ENCODE results near the gene YIF1A. TPM values are rescaled to one million over a fixed set of nuclear protein-coding genes. Genes with fewer than 3 reads are reported as not detected.
"Not testable (repeated sequence)": the region's sequence is repeated elsewhere in the genome, so short reads cannot be mapped to it uniquely, and the experiment has no call there.

YIF1A gene
- total RNA-seq, 1 donor from 2014 or later, result 32.4 TPM

DNA sequence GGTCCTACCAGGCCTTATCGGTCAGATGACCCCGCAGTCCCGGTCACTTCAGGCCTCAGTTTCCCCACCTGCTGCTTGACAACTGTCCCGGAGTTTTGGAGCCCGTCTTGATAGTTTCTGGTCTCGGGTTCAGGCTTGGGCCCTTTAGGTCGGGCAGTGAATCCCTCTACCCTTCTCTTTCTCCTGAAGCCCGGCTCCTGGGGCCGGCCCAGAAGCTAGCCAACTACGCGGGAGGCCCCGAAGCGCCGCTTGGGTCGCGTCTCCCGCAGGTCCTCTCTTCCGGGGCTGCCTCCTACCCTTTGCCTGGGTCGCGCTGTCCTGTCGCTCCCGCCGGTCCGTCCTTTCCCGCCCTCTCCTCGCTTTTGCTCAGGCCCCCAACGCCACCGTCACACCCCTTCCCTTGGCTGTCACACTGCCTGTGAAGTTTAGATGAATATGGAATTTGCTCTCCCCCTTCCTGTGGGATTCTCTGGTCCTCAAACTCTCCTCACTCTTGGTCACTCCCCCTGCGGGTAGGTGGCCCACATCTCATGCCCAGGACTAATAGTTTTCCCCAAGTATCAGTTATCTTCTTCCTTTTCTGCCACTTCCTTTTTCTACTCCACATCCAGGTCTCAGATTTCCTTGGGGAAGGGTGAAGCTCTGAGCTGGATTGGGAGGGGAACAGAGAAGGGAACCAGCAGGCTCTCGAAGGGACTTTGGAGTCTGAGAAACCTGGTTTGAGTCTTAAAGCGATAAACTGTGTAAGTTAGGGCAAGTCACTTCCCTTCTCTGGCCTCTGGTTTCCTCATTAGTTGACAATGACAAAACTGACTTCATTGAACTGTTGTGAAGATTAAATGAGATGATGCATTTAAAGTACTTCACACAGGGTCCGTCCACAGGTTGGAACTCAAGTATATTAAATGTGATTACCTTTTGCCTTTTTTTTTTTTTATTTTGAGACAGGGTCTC, 19.7 kb downstream of the YIF1A start:
- no peak for DNase-seq

DNA sequence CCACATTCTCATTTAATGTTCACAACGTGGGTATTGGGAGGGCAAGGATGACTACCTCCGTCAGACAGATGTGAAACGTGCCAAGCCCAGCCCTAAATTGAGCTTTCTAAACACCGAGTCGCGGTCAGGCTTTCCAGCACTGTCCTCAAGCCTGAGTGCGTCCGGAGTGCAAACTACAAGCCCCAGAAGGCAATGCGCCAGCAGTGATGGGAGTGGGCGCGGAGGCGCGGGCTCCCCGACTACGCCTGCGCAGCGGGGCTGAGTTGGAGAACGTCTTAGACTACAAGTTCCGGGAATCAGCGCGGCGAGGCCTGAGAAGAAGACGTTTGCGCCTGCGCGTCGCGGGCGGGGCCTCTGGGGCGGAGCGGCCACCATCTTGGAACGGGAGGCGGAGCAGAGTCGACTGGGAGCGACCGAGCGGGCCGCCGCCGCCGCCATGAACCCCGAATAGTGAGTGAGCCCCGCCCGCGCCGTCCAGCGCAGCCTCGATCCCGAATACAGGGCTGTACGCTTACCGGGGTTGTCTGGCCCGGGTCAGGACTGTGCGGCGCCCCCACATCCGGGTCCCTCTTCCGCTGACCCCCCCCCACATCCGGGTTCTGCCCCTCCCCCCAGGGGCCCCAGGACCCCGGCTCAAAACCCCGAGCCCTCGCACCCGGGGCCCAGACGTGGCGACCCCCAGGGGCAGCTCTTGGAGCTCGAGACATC, 20.5 kb downstream of the YIF1A start, which contains the start of gene RAB1B:
Gene RAB1B (plus strand): TSS at position 396 of the 708 bp plus-strand sequence. CDS start 41 bp downstream, at position 437.
- peak; percentile 98 for DNase-seq

DNA sequence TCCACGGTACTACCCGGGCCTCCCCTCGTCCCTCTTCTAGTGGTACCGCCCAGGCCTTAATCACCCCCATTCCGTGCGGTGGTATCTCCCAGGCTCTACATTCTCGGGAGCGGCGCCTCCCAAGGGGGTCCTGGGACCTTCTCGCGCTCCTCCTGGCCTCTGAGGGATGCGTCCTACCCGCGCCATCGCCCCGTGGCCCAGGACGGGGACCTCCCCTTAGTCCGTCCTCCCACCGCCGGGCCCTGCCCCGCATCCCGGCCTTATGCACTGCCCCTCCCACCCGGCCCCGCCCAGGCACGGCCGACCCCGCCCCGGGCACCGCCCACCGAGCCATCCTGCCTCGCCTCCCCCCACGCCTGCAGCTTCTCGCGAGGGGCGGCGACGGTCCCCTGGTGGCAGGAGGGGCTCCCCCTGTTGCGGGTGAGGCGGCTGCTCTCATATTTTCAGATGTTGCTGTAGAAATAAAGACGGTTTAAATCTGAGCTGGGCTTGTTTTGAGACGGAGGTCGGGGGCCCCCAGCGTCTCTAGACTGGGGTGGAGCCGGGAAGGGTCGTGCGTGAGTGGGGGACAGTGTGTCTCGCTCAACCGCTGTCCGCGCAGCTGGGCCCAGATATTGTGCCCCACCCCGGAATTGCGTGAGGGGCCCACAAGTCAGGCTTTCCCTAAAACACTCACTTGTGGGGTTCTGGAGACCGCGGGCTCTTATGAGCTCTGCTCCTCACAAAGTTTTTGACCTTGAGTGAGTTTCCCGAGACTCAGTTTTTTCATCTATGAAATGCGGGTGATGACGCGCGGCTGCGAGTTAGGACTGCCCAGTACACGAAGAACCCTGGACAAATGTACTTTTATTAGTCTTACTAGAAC, 21.3 kb downstream of the YIF1A start:
- DNase-seq, result peak; percentile 70

DNA sequence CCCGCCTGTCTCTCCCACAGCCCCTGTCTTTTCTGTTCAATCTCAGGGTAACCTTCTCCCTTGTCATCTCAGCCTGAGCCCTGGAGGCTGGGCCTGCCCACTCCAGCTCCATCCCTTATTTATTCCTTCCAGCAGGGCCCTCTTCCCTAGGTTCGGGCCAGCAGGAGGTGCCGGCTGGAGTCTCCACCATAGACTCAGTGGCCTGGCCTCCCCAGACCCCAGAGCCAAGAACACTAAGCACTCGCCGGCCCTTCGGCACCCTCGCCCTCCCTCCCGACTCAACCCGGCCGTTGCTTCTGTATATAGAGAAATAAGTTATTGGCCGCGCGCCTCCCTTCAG, 21.9 kb downstream of the YIF1A start:
- no peak for DNase-seq

DNA sequence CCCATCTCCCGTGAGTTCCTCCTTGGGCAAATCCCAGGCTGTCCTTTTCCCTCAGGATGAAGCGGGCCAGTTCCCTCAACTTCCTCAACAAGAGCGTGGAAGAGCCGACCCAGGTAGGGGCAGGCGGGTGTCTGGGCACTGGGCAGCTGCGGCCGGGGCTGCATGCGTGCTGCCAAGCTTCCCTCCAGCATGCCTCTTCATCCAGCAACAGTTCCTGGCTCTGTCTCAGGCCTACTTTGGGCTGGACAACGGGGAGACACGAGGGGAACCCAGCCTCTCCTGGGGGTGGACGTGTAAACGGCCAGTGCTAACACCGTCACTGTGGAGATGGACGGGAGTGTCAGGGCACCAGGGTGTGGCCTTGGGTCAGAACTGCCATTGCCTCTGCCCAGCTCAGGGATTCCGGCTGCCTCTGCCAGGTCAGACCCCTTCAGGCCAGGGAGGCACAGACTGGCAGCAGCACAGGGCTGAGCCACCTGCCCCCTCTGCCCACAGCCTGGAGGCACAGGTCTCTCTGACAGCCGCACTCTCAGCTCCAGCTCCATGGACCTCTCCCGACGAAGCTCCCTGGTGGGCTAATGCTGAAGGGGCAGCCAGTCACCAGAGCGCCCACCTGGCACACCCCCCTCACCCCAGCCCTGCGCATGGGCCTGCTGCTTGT, 22.4 kb downstream of the YIF1A start:
- no peak for DNase-seq

DNA sequence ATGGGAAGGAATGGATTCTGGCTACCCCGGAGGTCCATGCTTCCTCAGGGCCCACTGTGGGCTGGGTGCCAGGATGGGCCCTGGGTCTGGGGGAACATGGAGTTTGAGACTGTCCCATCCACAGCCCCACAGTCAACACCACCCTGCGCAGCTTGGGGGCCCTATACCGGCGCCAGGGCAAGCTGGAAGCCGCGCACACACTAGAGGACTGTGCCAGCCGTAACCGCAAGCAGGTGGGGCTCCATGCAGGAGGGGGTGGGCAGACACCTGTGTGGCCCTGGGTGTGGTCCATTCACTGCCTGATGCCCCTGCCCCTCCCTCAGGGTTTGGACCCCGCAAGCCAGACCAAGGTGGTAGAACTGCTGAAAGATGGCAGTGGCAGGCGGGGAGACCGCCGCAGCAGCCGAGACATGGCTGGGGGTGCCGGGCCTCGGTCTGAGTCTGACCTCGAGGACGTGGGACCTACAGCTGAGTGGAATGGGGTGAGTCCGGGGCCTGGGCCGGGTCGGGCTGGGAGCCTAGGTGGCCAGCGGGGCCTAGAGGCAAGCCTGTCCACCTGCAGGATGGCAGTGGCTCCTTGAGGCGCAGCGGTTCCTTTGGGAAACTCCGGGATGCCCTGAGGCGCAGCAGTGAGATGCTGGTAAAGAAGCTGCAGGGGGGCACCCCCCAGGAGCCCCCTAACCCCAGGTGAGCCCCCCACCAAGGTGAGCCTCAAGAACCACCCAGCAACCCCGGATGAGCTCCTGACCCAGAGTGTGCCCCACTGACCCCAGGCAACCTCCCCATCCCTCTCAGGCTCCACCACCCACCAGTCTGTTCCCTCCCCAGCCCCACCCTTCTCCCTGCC, 23.2 kb downstream of the YIF1A start:
- no peak for DNase-seq

DNA sequence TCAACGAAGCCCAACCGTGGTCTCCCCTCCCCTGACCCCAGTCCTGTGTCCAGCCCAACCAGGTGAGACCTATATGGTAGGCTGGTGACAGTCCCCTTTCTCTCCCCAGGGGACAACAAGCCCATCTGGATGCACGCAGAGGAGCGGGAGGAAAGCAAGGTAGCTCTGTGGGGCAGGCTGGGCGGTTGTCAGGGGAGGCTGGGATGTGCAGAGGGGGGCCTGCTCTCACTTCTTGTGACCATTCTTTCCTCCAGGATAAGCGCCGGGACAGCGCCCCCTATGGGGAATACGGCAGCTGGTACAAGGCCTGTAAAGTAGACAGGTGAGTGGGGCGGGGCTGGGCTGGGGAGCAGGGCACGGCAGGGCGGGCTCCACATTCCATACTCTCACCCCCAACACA, 24.0 kb downstream of the YIF1A start:
- no peak for DNase-seq

DNA sequence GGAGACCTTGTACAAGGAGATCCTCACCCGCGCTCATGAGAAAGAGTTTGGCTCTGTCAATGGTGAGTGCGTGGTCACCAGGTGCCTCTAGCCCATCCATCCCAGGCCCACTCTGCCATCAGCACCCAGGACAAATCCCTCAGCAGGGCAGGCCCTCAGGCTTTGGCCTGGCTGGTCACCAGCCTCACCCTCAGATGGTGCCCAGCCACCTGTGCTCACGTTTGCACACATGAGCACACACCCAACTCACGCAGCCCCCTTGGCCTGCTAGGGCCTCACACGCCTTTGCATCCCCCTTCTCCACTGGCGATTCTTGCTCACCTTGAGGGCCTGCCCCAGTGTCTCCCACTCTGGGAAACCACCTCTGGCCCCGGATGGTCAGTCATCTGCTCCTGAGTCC, 24.6 kb downstream of the YIF1A start:
- no peak for DNase-seq

DNA sequence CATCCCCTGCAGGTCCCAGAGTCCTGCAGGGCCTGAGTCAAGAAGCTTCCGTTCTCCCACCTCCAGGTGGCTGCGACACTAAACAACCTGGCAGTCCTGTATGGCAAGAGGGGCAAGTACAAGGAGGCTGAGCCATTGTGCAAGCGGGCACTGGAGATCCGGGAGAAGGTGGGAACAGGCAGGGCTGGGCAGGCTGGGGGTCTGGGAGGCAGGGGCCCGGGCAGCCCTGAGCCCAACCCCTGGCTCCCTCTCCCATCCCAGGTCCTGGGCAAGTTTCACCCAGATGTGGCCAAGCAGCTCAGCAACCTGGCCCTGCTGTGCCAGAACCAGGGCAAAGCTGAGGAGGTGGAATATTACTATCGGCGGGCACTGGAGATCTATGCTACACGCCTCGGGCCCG, 25.2 kb downstream of the YIF1A start:
- DNase-seq, result no peak

DNA sequence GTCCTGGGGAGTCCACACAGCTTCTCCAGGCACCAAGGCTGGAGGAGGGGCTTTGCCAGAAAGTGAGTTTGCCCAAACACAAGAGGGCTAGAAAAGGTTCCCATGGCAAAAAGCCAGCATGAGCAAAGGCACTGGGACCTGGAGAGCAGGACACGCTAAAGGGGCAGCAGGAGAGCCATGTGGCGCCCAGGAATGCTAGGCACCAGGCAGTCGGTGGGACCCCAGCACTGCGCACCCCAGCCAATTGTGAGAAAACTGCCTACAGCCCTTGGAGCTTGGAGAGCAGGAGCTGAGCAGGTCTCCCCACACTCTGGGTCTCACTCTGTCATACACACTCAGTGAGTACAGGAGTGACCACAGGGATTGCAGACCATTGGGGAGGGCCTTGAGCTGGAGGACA, 25.7 kb downstream of the YIF1A start:
- DNase-seq, result no peak

DNA sequence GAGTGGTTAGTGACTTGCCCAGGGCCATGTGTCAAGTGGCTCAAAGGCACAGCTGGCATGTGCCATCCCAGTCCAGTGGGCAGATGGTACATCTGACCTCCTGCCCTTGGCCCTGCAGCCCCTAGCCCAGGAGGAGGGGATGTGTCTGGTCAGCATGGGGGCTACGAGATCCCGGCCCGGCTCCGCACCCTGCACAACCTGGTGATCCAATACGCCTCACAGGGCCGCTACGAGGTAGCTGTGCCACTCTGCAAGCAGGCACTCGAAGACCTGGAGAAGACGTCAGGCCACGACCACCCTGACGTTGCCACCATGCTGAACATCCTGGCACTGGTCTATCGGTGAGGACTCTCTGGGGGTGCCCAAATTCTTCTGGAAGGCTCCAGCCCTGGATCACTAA, 26.2 kb downstream of the YIF1A start:
- no peak for DNase-seq

DNA sequence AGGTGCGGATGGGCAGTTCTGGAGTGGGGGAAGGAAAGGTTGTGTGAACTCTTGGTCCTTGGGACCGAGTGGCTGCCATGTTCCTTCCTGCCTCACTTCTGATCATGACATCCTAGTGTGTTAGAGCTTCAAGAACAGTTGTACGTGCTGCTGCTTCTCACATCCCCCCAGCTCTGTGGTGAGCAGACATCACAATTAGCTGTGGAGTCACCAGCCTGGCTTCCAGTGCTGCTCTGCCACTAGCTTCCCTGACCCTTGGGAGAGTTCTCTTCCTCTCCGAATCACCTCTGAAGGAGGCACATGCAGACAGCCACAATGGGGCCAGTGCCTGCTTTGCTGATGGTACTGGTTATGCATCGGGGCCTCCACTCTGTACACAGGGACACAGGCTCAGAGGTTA, 26.8 kb downstream of the YIF1A start:
- no peak for DNase-seq

DNA sequence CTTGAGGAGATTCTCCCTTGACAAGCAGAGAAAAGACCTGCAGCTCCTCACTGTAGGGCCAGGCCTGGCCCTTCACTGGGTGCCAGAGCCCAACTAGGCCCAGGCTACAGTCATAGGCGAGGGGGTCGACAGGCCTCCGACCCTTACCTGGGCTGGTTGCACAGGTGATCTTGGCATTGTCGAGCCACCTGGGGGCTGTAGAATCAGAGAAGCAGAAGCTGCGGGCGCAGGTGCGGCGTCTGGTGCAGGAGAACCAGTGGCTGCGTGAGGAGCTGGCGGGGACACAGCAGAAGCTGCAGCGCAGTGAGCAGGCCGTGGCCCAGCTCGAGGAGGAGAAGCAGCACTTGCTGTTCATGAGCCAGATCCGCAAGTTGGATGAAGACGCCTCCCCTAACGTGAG, 27.4 kb downstream of the YIF1A start:
- DNase-seq, result no peak

DNA sequence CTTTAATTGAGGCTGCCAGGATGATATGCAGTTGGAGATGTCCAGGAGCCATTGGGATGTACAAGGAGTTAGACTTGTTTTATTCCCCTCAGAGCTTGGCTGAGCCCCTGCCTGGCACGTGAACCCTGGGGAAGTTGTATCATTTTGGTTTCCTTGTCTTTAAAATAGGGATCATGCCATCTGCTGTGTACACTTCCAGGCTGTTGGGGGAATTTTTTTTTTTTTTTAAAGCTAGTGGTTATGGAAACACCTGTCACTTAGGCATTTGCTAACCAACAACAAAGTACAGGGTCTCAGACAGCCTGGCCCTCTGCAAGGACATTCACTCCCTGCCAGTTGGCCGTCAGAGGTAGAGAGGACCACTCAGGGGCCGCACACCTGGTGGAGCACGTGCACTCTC, 29.0 kb downstream of the YIF1A start:
- DNase-seq, result no peak

DNA sequence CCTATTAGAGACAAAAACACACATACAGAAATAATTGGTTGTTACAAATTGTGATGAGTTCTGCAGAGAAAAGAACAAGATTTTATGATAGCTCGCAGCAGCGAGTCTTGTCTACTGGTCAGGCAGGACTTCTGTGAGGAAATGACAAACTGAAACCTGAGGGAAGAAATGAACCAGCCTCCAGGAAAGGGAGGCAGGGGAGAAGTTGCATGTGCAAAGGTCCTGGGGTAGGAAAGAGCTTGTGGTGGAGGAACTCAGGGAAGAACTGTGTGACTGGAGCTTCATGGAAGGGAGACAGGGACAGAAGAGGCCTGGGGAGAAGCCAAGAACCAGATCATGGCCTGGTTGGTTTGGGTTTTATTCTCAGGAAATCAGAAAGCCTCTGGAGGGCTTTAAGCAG, 29.7 kb downstream of the YIF1A start:
- no peak for DNase-seq

DNA sequence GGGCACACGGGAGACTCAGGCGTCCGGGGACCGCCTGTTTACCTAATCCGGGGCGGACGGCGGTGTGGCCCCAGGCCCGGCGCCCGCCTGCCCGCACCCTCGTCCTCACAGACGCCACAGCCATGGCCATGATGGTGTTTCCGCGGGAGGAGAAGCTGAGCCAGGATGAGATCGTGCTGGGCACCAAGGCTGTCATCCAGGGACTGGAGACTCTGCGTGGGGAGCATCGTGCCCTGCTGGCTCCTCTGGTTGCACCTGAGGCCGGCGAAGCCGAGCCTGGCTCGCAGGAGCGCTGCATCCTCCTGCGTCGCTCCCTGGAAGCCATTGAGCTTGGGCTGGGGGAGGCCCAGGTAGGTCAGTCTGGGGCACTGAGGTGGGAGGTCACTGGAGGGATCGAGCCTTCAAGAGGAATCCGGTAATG, 30.5 kb downstream of the YIF1A start:
- no peak for DNase-seq

DNA sequence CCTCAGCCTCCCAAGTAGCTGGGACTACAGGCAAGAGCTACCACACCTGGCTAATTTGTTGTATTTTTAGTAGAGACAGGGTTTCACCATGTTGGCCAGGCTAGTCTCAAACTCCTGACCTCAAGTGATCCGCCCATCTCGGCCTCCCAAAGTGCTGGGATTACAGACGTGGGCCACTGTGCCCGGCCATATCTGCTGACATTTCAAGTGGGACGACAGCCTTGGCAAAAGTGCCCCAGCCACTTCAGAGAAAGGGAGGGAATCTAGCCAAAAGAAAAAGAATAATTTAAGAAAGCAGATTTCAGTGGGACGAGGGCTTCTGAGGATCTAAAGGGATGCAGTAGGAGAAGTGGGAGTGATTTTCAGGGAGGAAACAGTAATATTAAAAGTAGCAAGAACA, 35.9 kb downstream of the YIF1A start:
- DNase-seq, result not testable (repeated sequence)

DNA sequence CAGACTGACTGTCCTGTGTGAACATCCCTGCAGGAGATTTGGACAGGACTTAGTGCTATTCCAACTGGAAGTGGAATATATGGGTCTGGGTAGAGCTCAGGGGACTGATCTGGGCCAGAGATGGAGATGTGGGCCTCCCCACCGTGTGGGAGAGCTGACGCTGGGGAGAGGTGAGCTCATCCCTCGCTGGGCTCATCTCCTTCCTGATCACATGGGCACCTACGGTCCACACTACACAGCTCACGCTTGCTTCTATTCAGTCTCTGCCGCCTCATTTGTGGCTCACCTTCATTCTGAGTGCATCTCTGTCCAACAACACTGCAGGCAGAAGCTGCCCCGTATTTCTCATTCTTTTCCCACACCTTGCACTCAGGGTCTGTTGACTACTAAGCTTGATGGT, 37.1 kb downstream of the YIF1A start:
- DNase-seq, result no peak

DNA sequence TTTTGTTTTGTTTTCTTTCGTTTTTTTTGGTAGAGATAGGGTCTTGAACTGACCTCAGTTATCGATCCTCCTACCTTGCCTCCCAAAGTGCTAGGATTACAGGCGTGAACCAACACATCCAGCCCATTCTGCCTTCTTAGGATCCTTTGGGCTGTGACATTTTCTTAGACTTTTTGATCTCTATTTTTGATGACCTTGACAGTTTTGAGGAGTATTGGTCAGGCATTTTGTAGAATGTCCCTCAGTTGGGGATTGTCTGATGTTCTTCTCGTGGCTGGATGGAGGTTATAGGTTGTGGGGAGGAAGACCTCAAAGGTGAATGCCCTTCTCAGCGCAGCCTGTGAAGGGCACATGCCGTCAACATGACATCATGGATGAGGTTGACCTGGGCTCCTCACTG, 40.0 kb downstream of the YIF1A start:
- DNase-seq, result no peak

DNA sequence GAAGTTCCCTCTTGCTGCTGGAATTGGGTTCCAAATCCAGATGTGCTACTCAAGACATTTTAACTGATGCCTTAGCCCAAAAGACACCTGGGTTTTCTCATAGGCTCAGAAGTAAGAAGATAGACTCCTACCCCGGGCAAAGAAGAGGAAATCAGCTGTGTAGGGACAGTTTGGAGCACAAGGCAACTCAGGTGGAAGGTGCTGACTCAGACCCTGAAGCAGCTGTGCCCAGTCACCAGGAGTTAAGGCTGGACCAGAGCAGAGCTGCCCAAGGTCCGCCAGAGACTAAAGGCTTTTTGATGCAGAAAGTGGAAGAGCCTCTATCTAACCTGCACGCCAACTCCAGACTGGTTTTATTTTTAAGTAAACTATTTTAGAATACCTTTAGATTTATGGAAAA, 41.1 kb downstream of the YIF1A start:
- no peak for DNase-seq

DNA sequence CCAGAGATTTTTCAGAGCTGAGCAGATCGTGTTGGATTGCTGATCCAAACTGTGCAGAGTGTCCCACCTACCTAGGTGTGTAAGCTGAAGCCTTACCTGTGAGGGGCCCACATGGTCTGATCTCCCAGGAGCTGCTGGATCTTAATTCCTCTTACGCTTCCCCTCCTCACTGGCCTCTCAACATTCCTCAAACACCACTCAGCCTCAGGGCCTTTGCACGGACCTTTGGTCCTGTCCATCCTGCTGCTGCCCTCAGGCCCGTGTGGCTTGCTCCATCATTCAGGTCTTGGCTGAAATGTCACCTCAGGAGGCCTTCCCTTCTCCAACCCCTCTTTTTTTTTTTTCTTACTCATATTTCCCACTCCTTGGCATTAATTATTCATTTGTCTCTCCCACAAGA, 41.6 kb downstream of the YIF1A start:
- DNase-seq, result no peak

Data from occipital lobe (tissue), 2 donors.